ENCODE results near the gene CERKL.

DNA sequence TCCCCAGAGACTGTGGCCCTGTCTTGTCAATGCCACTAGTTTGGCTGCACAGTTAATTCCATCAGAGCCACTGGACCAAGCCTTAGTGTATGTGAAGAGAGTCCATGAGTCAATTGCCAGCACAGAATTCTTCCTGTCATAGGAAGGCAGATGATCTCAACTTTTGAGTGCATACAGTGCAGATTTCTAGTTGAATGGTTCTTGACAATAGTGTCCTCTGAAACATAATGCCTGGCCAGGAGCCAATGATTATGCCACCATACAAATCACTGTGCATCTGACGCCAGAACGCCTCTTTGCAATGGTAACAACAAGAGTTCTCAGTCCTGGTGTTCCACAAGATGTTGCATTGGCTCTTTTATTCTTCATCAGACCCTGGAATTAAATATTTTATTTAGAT is 16.3 kb upstream of the CERKL start:
- TF ChIP-seq, protein P1, sequence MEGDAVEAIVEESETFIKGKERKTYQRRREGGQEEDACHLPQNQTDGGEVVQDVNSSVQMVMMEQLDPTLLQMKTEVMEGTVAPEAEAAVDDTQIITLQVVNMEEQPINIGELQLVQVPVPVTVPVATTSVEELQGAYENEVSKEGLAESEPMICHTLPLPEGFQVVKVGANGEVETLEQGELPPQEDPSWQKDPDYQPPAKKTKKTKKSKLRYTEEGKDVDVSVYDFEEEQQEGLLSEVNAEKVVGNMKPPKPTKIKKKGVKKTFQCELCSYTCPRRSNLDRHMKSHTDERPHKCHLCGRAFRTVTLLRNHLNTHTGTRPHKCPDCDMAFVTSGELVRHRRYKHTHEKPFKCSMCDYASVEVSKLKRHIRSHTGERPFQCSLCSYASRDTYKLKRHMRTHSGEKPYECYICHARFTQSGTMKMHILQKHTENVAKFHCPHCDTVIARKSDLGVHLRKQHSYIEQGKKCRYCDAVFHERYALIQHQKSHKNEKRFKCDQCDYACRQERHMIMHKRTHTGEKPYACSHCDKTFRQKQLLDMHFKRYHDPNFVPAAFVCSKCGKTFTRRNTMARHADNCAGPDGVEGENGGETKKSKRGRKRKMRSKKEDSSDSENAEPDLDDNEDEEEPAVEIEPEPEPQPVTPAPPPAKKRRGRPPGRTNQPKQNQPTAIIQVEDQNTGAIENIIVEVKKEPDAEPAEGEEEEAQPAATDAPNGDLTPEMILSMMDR (IDR thresholded peaks at IDR 0.05; ENCODE audit: low read depth, low read length, poor library complexity, severe bottlenecking), result no peak
- no peak for TF ChIP-seq EZH2phosphoT487 (IDR thresholded peaks at IDR 0.05; ENCODE audit: borderline replicate concordance, low read length)
